ENCODE data around the gene AQP7.
"Not testable (repeated sequence)": the region's sequence is repeated elsewhere in the genome, so short reads cannot be mapped to it uniquely, and the experiment has no call there.

The AQP7 gene

DNA sequence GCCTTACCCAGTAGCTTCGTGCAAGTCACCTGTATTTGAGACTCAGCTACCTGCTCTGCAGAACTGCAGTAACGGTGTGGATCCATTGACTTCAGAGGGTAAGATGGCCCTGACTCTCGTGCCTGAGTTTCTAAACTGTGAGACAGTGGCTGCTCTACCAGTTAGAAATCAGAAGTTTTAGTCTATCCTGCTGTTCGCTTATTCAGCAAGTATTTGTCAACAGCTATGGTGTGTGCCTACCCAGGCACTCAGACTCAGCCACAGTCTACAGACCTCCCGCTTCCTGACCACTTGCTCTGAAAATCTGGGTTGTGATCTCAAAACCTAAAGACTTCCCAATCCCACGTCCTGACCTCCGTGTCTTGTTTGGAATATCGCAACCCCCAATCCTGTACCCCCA, 31.5 kb upstream of the AQP7 start:
- DNase-seq (ENCODE audit: low read depth): no peak

DNA sequence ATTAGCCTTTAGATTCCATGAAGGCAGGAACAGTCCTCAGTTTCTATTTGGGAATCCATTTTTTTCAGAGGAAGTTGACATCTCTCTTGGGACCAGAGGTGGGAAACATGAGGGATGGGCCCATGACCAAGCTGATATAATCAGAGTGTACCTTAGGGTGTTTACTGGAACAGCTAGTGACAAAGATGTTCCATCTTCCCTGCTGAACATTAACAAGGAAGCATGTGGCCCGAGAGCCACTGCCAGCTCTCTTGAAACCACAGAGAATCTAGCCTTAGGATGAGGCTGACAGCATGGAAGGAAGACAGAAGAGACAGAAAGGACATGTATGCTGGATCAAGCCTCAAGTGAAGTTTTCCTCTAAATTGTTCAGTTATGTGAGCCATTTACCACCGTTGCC, 29.1 kb upstream of the AQP7 start:
- no peak for DNase-seq (ENCODE audit: low read depth)

DNA sequence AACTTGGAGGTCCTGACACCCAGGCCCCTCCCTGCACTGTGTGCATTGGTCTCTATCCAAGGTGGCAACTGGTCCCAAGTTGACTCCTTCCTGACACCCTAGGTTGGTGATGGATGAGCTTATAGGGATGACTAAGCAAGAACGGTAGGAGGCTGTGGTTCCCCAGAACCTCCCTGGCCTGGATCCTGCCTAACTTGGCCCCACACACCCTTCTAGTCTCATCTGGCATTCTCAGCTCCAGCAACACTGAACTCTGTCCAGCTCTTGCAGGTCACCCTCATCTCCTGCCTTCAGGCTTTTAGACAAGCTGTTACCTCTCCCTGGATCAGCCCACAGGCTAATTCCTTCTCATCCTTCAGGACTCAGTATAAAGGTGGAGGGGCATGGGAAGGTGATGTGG, 28.6 kb upstream of the AQP7 start:
- DNase-seq (ENCODE audit: low read depth): no peak

DNA sequence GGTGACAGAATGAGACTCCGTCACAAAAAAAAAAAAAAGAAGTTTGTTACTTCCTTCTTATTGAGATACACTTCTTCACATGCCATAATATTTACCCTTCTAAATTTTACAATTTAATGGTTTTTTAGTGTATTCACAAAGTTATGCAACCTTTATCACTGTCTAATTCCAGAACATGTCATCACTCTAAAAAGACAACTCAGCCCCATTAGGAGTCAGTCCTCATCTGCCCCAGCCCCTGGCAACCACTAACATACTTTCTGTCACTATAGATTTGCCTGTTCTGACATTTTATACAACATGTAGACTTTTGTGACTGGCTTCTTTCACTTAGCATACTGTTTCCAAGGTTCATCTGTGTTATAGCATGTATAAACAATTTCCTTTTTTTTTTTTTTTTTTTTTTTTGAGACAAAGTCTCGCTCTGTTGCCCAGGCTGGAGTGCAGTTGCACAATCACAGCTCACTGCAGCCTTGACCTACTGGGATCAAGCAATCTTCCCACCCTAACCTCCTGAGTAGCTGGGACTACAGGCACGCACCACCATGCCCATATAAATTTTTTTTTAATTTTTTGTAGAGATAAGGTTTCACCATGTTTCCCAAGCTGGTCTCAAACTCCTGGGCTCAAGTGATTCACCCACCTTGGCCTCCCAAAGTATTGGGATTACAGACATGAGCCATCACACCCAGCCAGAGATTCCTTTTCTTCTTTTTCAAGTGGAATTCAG, 27.1 kb upstream of the AQP7 start:
- no peak for DNase-seq (ENCODE audit: low read depth)

GRCh38 chr9:33426843-33427293, 24.5 kb upstream of the AQP7 start:
- no peak for DNase-seq (ENCODE audit: low read depth)

DNA sequence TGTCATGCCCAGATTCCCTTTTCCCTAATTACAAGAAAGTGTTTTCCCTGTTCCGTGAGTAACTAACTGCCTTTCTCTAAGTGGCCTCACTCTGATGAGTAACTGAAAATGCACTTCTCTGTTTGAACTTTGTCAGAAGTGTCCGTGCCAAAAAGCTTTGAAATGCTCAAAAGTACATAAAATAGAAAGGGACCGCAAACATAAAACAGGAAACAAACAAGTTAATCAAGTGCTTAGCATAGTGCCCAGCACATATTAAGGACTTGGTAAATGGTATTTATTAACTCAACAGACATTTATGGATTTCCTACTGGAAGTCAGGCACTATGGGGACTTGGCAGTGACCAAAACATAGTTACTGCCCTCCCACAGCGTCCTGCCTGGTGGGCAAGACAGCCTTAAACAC, 22.8 kb upstream of the AQP7 start:
- DNase-seq (ENCODE audit: low read depth): no peak

DNA sequence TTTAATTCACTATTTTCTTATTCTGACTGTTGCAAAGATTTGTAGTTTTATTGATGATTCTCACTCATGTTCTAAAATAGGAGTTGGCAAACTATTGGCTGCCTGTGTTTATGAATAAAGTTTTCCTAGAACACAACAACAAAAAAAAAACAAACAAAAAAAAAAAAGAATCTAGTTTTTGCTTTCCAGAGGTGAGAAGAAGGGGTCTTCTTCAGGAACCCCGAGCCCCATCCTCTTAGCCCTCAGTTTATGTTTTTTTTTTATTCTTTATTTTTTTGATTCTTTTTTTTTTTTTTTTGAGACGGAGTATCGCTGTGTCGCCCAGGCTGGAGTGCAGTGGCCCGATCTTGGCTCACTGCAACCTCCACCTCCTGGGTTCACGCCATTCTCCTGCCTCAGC, 22.1 kb upstream of the AQP7 start:
- not testable (repeated sequence) for DNase-seq (ENCODE audit: low read depth)

- not testable (repeated sequence) for DNase-seq (ENCODE audit: low read depth)
These were observed 21.7 kb upstream of the AQP7 start for GRCh38 chr9:33424043-33424442.

DNA sequence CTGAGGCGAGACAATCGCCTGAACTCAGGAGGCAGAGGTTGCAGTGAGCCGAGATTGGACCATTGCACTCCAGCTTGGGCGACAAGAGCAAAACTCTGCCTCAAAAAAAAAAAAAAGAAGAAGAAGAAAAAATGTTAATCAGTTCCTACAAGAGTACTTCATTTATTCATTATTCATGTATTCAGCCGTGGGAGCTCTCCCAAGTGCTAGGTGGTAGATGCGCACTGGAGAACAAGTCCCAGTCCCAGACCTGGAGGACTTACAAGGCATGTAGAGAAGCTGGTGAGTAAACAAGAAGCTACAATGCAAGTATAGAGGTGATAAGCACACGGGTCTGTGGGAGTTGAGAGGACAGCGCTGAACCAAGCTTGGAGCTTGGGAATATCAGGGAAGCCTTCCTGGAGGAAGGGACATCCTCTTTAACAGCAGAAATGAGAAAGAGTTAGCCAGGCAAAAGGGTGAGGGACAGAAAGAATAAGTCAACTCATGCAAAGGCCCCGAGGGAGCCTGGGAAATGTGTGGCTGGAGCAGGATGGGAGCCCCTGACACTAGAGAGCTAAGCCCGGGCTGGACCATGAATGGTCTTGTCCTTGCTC, 17.4 kb upstream of the AQP7 start:
- DNase-seq (ENCODE audit: low read depth): no peak

GRCh38 chr9:33418090-33418489, 15.7 kb upstream of the AQP7 start:
- no peak for DNase-seq (ENCODE audit: low read depth)

DNA sequence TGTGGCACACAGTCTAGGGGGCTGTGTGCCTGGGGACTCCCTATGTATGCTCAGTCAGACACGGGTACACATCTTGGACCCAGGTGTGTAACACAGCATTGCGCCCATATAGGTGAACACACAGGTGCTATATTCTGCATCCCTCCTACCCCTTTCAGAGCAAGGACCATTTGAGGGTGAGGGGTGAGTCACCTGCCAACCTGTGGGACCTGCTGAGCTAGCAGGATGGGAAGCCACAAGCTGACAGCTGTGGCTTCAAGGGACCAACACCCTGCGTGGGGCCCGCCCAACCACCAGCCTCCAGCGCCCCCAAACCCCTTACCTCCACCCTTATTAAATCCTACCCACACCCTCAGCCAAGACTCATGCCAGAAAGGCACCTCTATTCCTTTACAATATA, 14.6 kb upstream of the AQP7 start:
- peak; percentile 31 for DNase-seq (ENCODE audit: low read depth)

DNA sequence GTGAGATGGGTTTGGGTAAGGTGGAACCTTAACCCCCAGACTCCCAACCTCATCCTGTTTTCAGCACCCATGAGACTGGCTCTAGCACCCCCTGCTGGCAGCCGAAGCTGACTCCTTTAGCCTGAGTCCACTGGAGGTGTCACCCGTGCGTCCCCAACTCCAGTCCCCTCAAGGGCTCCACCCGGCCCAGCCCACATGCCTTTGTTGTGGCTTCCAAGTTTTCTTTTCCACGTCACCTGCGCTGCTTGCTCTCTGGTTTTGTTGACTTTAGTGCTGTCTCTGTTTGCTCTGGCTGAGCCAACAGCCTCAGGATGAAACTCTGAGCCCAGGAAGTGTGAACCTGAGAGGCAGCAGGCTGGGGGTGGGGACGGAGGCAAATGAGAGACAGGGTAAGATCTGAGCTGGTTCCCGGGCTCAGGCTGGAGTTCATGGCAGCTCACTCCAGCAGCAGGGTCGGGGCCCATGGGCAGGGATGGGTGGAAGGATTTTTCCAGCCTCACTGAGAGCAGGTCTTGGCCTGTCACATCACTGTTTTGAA, 13.2 kb upstream of the AQP7 start:
- peak; percentile 90 for DNase-seq (ENCODE audit: low read depth)

GRCh38 chr9:33414889-33415500, 12.6 kb upstream of the AQP7 start:
- DNase-seq (ENCODE audit: low read depth): no peak

- DNase-seq (ENCODE audit: low read depth): no peak
These were observed 11.9 kb upstream of the AQP7 start for GRCh38 chr9:33414268-33414667.

DNA sequence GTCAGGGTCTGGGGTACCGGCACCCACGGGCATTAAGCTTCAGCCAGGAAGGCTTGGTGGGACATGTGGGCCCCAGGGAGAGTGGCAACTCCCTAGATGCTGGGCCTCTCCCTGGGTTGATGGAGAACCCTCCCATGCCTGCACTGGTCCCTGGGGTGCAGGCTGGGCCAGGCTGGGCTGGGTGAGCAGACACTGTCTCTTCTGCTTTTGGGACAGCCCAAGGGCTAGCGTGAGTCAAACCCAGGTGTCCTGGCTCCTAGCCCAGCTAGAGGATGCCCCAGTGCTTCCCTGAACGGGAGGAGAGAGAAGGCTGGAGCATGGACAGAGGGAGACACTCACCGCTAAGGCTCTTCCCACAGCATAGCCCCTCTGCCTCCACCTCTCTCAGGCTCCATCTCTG, 5.7 kb upstream of the AQP7 start:
- no peak for DNase-seq (ENCODE audit: low read depth)

DNA sequence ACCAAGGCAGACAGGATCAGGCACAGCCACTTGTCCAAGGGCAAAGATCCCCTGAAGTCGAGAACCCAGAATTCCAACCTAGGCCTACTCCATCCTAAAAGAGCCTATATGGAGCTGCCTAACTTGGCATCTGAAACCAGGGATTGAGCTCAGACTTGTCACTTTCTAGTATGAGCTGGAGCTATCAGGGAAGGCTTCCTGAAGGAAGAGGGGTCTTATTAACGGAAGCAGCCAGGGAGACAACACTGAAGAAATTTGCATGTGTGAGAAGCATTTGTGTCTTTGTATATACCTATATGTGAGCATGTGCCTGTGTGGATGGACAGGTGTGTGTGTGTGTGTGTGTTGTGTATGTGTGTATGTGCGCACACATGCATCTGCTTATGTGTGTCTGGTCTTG, 4.7 kb upstream of the AQP7 start:
- no peak for DNase-seq (ENCODE audit: low read depth)

DNA sequence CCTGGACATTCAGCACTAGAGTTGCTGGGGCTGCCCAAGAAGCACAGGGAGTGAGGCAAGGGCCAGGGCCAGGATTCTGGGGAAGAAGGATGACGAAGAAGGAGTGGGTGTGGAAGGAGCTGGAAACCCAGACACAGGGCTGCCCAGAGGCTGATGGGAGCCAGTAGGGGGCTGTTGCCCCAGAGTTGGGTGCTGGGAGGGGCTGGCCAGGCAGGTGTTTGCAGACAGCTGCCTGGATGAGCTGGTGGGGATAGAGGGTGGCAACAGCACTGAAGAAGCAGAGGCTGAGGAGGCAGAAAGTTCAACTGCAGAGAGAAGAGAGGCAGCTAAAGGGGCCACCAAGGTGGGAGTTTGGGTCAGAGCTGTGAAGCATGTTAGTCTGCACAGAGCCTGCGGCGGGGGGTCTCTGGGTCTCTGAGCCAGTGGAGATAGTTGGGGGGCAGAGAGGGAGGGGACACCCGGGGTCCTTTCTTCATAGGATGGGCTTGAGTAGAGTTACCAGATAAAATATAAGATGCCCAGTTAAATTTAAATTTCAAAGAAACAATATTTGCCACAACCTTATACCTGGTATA, 2.5 kb upstream of the AQP7 start:
- no peak for DNase-seq (ENCODE audit: low read depth)

DNA sequence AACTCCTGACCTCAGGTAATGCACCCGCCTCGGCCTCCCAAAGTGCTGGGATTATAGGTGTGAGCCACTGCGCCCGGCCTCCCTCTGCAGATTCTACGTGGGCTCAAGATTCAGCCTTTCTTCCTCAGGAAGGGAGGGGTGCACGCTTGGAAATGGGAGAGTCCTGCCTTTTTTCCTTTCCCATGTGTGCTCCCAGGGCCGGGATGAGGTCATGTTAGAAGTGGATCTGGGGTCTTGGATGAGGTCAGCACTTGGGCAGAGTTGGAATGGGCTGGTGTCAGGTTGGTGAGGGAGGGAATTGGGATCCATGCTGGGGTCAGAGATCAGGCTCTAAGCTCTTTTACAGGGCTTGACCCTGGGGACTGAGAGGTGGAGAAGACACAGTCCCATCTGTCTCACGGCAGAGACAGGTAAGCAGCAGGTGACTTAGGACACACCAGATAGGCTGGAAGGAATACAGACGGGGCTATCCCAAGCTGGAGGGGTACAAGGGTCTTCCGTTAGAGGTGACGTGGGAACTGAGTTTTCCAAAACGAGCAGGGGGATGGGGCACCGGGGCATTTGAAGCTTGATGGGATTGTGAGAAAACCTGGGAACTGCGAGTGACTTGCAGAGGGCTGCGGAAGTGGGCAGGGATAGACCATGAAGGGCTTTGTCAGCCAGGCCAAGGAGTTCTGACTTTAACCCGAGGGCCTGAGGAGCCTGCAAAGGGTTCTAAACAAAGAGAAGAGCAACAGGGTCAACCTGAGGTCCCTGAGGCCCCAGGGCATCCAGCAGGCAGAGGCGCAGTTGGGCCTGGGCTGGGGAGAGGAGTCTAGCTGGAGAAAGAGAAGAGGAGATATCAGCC, 1.8 kb upstream of the AQP7 start:
- DNase-seq (ENCODE audit: low read depth): no peak

DNA sequence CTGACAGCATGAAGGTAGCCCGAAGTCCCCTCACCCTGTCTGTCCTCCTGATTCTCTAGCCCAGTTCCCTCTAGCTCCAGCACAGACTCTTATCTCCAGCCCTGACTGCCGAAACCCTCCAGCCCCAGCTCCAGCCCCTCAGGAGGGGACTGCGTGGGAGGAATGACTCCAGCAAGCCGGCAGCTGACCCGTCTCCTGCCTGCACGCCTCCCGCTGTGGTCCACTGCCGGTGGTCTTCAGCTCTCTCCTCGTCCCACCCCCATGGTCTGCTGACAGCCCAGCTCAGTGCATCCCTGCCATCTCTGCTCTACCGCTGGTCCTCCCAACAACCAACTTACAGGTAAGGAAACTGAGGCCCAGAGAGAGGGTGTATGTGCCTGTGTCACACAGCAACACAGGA, 559 bp downstream of the AQP7 start:
- DNase-seq (ENCODE audit: low read depth): not testable (repeated sequence)

DNA sequence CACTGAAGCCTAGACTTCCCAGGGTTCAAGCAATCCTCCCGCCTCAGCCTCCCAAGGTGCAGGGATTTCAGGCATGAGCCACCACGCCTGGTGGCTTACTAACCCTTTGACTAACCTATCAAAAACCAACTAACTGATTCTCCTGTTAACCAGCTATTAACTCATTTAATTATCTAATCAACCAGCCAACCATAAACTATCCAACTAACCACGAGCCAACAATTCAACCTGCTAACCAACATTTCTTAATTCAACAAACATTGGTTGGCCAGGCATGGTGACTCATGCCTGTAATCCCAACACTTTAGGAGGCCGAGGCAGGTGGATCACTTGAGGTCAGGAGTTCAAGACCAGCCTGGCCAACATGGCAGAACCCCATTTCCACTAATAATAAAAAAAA, 3.3 kb downstream of the AQP7 start:
- not testable (repeated sequence) for DNase-seq (ENCODE audit: low read depth)

GRCh38 chr9:33397801-33398200, 4.6 kb downstream of the AQP7 start:
- not testable (repeated sequence) for DNase-seq (ENCODE audit: low read depth)
